ENCODE results near the gene VKORC1. TPM values are rescaled to one million over a fixed set of nuclear protein-coding genes. Genes with fewer than 3 reads are reported as not detected.

The VKORC1 gene
- total and polyA plus RNA-seq, 2 of the 4 experiments (the other 2 are of a cell fraction), result 65.2 to 317 TPM

GRCh38 chr16:31050280-31051030 is 44.1 kb downstream of the VKORC1 start (continued):
- TF ChIP-seq RFX5 (IDR thresholded peaks at IDR 0.05; ENCODE audit: low read depth, low read length), result no peak
- TF ChIP-seq CEBPB (IDR thresholded peaks at IDR 0.05; ENCODE audit: low read depth, low read length), result no peak

- no peak overlapping the region for H3K4ac ChIP-seq (ENCODE audit: low read depth, low read length)
- BruUV-seq (replicated peaks), result no TSS peak
- no peak overlapping the region for H2AK5ac ChIP-seq (ENCODE audit: low read depth, low read length)
Measured at GRCh38 chr16:31043898-31044481, 50.6 kb downstream of the VKORC1 start.

More at GRCh38 chr16:31043898-31044481, 50.6 kb downstream of the VKORC1 start:
- no peak overlapping the region for H4K5ac ChIP-seq (ENCODE audit: low read depth, low read length)
- H2BK15ac ChIP-seq (ENCODE audit: low read depth, low read length), result no peak overlapping the region
- no peak overlapping the region for H2BK120ac ChIP-seq (ENCODE audit: low read depth, low read length)
- CTCF ChIA-PET, result no interaction called here
- TF ChIP-seq CTCF (conservative IDR thresholded peaks at IDR 0.05; ENCODE audit: low read depth, low read length), result no peak
- TF ChIP-seq RAD21 (IDR thresholded peaks at IDR 0.05; ENCODE audit: low read length), result no peak
- no peak for TF ChIP-seq SMC3 (IDR thresholded peaks at IDR 0.05; ENCODE audit: low read depth, low read length)
- TF ChIP-seq MAFK (IDR thresholded peaks at IDR 0.05; ENCODE audit: low read depth, low read length), result no peak
- TF ChIP-seq CEBPB (IDR thresholded peaks at IDR 0.05; ENCODE audit: low read depth, low read length), result no peak
- no peak for TF ChIP-seq ELK1 (IDR thresholded peaks at IDR 0.05; ENCODE audit: borderline replicate concordance, low read depth, low read length)
- H3K9me3 ChIP-seq (ENCODE audit: control insufficient read depth, insufficient read depth, low read length), result no peaks in the 10 kb centered on the region
- in situ Hi-C loops (cut with MboI; ENCODE audit: low sequenced_read_pairs), result no loop called here
- POLR2A ChIA-PET (ENCODE audit: unreplicated experiment), result no interaction called here
- H3K4me1 ChIP-seq (ENCODE audit: control insufficient read depth, insufficient read depth, low read length), result 0 out of 2 replicates have a peak, but pooled peaks cover 2% of the 10 kb centered on the region
- no peak overlapping the region for H4K8ac ChIP-seq (ENCODE audit: low read depth in 2 of 2, low read length in 2 of 2)
- H4K20me1 ChIP-seq (ENCODE audit: insufficient read depth, low read length), result peaks cover 3% of the 10 kb centered on the region
- H3K14ac ChIP-seq (replicated peaks; ENCODE audit: low read depth, low read length), result no peak overlapping the region
- H3K23ac ChIP-seq (ENCODE audit: low read depth, low read length), result no peak overlapping the region
- H3K9ac ChIP-seq (ENCODE audit: low read depth, low read length), result no peak overlapping the region
- intact Hi-C loops (cut with micrococcal nuclease), result no loop called here
- dilution Hi-C loops (cut with HindIII; ENCODE audit: low sequenced_read_pairs, unreplicated experiment), result no loop called here
- H2BK20ac ChIP-seq (ENCODE audit: low read depth, low read length), result no peak overlapping the region
- no CpG with 5 or more reads among the region's 4 CpGs for WGBS, 2 experiments (ENCODE audit: extremely low coverage in 2 of 2, insufficient read length in 1 of 2)
- no peak overlapping the region for H3K4me3 ChIP-seq (ENCODE audit: insufficient read depth, low read depth, low read length)
- no peak overlapping the region for H4K91ac ChIP-seq (ENCODE audit: insufficient read depth, low read depth, low read length)
- no peaks in the 10 kb centered on the region; a peak in 1 of 4 replicates for H3K79me1 ChIP-seq (ENCODE audit: low read depth in 1 of 2, low read length in 2 of 2)
- DNase-seq (no peak), ATAC-seq (ENCODE audit: low read depth) (no peak)
- H3K4me2 ChIP-seq (ENCODE audit: low read depth, low read length), result no peak overlapping the region
- no peak overlapping the region for H2AFZ ChIP-seq (replicated peaks; ENCODE audit: low read length, poor library complexity)
- H3K56ac ChIP-seq (ENCODE audit: extremely low read depth, insufficient read depth, low read length), result no peak overlapping the region
- no peaks in the 10 kb centered on the region; the same call in 1 of the 2 replicates for H3K9me1 ChIP-seq (ENCODE audit: insufficient read depth, low read length)
- no peak overlapping the region for H2AK9ac ChIP-seq (replicated peaks; ENCODE audit: low read depth, low read length, poor library complexity)
- H3K36me3 ChIP-seq (ENCODE audit: control insufficient read depth, insufficient read depth, low read length), result peaks cover 24% of the 10 kb centered on the region
- no peak overlapping the region for H3K18ac ChIP-seq (ENCODE audit: low read depth, low read length)
- H3K27ac ChIP-seq (ENCODE audit: insufficient read depth, low read length), result no peak overlapping the region
- H3K27me3 ChIP-seq (ENCODE audit: control insufficient read depth, insufficient read depth, low read length), result no peaks in the 10 kb centered on the region
- H2BK5ac ChIP-seq (ENCODE audit: low read depth, low read length, poor library complexity, severe bottlenecking), result no peak overlapping the region
